ENCODE data around the gene CNBP.

Gene CNBP

GRCh38 chr3:129130291-129130813, 53.3 kb downstream of the CNBP start:
- DNase-seq = no peak

- no peak for DNase-seq
Observed at GRCh38 chr3:129128357-129129155, 55.1 kb downstream of the CNBP start.

- DNase-seq = no peak
Observed at GRCh38 chr3:129126726-129127280, 56.9 kb downstream of the CNBP start.

- DNase-seq = peak; percentile 63
Observed at GRCh38 chr3:129123314-129124060, 60.2 kb downstream of the CNBP start.

GRCh38 chr3:129122412-129123011, 61.2 kb downstream of the CNBP start:
- peak; percentile 19 for DNase-seq

GRCh38 chr3:129121792-129122411, 61.8 kb downstream of the CNBP start, which contains the start of gene RAB43:
Gene RAB43, minus strand, starts transcription at chr3:129121804. Its CDS starts 315 bp downstream, at chr3:129121489.
- DNase-seq = peak; percentile 90

GRCh38 chr3:129121016-129121791, 62.5 kb downstream of the CNBP start:
- DNase-seq = peak; percentile 36

GRCh38 chr3:129120254-129121004, 63.3 kb downstream of the CNBP start:
- DNase-seq = peak; percentile 96

GRCh38 chr3:129119365-129120100, 64.2 kb downstream of the CNBP start:
- no peak for DNase-seq

- DNase-seq = no peak
Observed at GRCh38 chr3:129118745-129119144, 65.0 kb downstream of the CNBP start.
